GM19438 (cell line): Measurements from ENCODE around the gene LAG3.

Source experiments
- ATAC-seq: cut with Tn5 transposase; IDR thresholded peaks from one replicate; pipeline ENCODE4 v1.9.1; 2021; ENCODE audit warnings: low read depth; ENCODE audit not compliant: unreplicated experiment

LAG3 gene

DNA sequence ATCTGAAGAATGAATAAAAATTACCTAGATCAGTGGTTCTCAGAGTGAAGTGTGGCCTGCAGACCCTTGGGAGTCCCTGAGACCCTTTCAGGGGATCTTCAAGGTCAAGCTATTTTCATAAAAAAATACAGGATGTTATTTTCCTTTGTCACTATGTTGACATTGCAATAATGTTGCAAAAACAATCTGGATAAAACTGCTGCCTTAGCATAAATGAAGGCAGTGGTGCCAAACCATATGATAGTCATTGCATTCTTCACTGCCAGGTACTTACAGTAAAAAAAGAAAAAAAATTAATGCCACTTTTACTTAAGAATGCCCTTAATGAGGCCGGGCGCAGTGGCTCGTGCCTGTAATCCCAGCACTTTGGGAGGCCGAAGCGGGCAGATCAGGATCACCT lies 15.0 kb downstream of the LAG3 start:
- ATAC-seq = no peak

DNA sequence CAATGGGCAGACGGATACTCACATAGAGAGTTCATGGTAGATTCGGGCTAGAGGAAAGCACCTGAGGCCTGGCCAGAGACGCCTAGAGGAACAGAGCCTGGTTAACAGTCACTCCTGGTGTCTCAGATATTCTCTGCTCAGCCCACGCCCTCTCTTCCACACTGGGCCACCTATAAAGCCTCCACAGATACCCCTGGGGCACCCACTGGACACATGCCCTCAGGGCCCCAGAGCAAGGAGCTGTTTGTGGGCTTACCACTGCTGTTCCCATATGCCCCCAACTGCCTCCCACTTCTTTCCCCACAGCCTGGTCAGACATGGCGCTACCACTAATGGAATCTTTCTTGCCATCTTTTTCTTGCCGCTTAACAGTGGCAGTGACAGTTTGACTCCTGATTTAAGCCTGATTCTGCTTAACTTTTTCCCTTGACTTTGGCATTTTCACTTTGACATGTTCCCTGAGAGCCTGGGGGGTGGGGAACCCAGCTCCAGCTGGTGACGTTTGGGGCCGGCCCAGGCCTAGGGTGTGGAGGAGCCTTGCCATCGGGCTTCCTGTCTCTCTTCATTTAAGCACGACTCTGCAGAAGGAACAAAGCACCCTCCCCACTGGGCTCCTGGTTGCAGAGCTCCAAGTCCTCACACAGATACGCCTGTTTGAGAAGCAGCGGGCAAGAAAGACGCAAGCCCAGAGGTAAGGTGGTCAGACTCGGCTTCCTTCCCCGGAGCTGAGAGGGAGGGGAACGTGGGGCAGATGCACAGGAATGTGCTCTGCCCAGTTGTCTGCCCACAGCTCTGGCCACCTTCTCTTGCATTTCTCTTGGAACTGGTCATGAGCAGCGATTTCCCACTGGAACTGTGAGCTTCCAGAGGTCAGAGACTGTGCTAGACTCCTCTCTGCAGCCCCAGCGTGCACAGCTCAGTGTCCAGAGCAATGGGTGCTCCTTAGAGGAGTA lies 16.9 kb downstream of the LAG3 start, which contains the start of gene CD4:
CD4 (plus strand) TSS at position 557 of the 953 bp plus-strand sequence. CDS start 10,611 bp downstream, outside the sequence.
- ATAC-seq = no peak

DNA sequence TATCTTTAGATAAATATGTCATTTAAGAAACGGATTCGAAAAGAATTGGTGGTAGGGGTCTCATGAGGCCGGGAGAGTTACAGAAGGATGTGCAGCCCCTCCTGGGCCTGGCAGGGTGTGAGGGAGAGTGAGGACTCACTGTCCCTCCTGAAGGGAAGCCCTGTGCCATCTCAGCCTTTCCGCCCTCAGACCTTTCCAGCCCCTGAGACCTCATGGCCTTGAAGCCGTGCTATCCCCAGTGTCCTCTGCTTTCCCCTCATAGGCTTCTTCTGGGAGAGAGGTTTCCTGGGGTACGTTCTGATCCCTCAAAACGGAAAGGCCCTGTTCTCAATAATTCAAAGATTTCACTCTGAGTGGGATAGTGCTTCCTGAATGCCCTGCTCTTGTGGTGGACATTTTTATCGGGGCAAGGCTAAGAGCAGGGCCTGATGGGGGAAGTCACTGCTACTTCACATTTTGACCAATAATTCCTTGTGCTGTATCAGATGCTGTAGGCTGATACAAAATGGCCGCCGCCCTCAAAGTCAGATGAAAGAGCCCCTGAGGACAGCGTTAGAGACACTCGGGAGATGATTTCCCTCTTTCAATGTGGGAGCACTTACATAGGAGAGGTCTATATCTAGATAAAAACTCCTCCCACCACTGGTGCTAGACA lies 18.3 kb downstream of the LAG3 start:
- ATAC-seq = no peak

DNA sequence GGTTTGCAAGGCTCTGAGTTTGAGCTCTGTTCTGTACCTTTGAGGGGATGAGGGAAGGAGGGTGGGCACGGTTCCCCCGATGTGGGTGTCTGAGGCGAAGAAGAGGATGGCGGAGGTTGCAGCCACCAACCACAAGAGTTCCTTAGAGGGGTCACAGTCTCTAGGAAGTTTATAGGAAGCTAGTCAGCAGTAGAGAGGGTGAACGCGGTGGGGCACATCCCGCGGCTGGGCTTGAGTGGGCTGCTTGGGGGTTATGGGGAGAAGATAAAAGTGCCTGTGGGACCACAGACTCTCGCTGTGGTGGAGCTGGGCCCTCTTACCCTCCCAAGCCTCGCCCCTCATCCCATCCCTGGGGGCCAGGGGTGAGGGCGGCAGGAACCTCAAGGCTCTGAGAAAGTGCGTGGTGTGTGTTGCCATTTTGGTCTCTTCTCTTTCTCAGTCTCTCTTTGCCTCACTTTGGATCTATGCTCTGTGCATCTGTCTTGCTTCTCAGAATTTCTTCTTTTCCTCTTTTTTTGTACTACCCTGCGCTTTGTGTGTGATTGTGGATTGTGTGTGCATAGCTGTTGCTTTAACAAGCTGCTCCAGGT lies 19.7 kb downstream of the LAG3 start:
- no peak for ATAC-seq

DNA sequence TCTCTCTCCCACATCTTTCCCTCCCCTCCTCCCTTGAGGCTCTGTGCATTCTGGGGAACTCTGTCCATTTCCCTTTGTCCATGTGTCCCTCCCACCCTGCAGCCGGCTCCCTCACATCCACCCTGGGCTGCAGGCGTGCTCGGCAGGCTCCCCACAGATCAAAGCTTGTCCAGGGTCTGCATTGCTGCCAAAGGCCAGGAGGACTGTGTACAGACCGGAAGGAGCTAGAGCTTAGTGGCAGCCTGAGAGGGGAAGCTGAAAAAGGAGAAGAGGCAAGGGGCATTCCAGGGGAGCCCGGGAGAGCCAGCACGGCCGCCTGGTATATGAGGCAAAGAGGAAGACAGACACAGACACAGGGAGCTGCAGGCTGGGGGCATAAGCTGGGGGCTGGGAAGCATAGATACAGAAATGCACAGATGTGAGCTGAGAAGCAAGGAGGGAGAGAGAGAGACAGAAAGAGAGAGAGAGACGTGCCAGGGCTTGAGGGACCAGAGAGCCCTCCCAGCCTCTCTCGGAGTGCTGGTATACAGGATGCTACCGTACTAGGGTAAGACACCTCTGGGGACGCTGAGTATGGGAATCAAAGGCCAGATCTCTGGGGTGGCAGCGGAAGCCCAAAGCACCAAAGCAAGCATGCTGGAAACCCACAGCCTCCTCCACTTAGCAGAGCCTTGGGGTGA lies 20.3 kb downstream of the LAG3 start:
- ATAC-seq = no peak

DNA sequence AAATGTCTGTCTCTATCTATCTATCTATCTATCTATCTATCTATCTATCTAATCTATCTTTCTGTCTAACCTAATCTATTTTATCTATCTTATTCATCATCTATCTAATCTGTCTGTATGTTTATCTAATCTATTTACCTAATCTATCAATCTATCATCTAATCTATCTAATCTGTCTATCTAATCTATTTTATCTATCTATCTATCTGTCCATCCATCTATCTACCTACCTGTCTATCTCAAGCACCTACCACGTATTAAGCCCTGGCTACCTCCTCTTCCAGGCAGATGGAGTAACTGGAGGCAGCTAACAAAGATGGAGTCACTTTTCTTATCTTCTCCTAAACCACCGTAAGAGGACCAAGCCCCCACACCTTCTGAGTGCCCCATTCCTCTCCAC lies 22.8 kb downstream of the LAG3 start:
- ATAC-seq = no peak

DNA sequence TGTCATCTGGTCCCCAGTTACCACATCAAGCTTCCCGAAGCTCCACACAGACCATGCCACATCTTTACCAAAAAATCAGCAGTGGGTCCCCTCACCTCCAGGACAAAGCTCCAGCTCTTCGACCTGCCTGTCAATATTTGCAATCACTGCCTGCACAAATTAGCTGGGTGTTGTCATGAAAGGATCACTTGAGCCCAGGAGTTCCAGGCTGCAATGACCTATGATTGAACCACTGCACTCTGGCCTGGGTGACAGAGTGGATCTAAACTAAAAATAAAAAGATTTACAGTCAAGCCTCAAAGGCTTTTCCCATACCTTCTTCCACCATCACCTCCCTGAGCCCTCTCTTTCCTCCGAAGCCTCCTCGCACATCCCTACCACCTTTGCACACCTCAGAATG lies 24.3 kb downstream of the LAG3 start:
- no peak for ATAC-seq

DNA sequence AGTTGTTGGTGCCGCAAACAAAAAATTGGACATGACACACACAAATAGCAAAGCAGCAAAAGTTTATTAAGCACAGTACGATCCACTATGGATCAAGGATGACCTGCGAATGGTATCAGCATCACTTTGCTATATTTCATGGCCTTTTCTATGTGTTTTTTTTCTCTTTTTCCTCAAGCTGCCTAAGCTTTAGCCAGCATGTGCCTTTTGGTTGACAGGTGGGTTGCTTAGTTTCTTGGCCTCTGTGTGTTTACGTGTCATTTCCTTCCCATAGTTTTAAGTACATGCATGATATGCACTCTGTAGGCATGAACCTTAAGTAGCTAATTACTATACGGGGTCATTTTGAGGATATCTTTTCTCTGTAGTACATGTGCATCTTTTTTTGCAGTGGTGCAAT lies 26.8 kb downstream of the LAG3 start:
- no peak for ATAC-seq

DNA sequence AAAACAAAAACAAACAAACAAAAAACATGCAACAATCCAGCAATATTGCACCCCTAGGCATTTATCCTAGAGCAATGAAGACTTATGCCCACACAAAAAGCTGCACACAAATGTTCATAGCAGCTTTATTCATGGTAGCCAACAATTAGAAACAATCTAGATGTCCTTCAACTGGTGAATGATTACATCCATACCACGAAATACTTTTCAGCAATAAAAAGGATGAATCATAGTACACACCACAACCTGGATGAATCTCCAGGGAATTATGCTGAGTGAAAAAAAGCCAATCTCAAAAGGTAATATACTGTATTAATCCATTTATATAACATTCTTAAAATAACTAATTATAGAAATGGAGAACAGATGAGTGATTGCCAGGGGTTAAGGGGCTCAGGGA lies 34.9 kb downstream of the LAG3 start:
- no peak for ATAC-seq

DNA sequence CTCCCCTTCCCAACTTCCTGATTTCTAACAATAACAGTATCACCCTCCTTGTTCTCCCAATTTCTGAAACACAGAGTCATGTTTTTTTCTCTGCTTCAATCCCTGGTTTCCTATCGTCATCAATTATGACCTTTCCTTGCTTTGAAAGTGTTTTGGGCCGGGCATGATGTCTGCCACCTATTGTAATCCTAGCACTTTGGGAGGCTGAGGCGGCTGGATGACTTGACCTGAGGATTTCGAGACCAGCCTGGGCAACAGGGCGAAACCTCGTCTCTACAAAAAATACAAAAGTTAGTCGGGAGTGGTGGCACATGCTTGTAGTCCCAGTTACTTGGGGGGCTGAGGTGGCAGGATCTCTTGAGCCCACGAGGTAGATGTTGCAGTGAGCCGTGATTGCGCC lies 36.7 kb downstream of the LAG3 start:
- ATAC-seq = no peak

DNA sequence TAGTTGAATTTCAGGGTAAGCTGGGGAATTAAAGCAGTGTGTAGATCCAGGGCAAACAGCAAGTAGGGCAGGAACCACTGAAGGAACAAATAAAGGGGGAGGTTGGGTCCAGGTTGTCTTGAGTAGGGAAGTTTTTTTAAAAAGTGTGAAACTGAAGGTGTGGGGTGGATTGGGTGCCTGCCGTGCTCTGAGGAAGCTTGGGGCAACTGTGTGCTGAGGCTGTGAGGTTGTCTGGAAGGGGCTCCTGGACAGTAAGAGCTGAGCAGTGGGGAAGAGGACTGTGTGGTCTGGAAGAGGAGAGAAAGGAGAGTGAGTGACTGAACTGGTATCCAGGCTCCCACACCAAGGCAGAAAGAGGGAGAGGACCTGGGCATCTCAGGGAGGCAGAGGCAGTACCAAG lies 38.4 kb downstream of the LAG3 start:
- no peak for ATAC-seq

DNA sequence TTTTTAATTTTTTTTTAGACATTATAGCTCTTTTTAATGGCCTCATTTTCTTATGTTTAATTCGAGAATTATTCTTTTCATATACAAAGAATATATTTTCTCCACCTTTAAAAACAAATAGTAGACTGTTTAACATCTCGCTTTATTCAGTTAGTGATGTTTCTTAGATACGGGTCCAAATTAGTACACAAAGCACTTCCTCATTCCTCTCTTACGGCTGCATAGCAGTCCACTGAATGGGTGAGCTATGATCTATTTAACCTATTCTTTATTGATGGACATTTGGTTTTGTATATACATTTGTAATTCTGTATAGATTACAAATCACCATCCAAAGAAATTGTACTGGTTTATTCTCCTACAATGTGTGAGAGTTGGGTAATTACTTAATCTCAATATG lies 41.0 kb downstream of the LAG3 start:
- no peak for ATAC-seq

DNA sequence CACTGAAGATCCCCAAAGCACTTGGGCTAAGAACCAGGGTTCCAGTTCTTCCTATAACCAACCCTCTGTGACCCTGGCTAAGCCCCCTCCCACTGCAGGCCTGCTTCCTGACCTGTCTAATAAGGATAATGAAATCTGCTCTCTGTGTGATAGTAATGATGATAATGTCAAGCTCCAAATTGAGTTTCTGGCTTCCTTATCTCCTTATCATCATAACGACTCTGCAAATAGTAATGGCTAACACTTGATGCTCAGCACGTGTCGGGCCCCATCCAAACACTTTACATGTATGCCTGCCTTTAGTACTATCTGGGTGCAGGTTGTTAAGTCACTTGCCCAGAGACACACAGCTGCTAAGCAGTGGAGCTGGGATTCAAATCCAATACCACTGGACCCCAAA lies 44.3 kb downstream of the LAG3 start:
- no peak for ATAC-seq

DNA sequence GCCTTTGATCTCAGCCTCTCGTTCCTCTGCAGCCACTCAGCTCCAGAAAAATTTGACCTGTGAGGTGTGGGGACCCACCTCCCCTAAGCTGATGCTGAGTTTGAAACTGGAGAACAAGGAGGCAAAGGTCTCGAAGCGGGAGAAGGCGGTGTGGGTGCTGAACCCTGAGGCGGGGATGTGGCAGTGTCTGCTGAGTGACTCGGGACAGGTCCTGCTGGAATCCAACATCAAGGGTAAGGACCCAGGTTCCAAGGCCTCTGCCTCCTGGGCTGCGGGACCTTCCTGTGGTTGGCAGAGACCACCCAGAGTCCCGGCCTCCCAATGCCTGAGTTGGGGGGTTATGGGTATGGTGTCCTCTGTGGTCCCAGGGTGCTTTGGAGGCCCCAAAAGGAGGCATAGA lies 44.8 kb downstream of the LAG3 start:
- no peak for ATAC-seq

DNA sequence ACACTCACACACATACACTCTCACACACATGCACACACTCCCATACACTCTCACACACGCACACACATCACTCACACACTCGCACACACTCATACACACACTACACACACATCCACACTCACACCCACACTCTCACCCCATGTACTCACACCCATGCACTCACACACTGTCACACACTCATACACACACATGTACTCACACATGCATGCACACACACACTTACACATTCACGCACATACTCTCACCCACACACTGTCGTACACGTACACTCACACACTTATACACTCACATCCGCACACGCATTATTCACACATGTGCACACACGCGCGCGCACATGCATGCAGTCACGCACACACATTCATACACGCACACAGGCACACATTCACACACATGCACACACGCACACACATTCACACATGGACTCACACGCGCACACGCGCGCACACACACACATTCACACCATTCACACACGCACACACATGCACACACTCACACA lies 45.4 kb downstream of the LAG3 start:
- ATAC-seq = no peak

DNA sequence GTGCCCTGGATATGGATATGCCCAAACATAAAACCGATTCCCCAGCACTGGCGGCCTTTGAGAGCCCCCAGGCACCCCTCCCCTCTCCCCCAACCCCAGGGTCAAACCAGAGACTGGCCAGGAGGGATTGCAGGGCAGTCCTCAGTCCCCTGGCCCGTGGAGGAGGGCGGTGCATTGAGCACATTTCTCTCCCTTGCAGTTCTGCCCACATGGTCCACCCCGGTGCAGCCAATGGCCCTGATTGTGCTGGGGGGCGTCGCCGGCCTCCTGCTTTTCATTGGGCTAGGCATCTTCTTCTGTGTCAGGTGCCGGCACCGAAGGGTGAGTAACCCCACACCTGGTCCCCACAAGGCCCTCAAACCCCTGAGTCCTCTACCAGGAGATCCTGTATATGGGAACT lies 45.9 kb downstream of the LAG3 start:
- no peak for ATAC-seq

DNA sequence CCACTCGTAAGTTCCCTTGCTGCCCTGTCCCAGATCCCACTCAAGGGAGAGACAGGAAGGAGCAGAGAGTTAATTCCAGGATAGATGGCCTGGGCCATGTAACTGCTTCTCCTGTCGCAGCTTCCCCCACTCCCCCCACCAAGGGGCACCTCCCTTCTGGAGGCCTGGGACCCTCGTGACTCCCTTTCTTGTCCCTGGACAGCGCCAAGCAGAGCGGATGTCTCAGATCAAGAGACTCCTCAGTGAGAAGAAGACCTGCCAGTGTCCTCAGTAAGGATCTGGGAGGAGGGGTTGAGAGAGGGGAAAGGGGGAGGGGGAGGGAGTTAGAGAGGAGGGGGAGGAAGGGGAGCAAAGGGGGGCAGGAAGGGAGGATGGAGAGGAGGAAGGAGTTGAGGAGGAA lies 46.3 kb downstream of the LAG3 start:
- ATAC-seq = no peak

DNA sequence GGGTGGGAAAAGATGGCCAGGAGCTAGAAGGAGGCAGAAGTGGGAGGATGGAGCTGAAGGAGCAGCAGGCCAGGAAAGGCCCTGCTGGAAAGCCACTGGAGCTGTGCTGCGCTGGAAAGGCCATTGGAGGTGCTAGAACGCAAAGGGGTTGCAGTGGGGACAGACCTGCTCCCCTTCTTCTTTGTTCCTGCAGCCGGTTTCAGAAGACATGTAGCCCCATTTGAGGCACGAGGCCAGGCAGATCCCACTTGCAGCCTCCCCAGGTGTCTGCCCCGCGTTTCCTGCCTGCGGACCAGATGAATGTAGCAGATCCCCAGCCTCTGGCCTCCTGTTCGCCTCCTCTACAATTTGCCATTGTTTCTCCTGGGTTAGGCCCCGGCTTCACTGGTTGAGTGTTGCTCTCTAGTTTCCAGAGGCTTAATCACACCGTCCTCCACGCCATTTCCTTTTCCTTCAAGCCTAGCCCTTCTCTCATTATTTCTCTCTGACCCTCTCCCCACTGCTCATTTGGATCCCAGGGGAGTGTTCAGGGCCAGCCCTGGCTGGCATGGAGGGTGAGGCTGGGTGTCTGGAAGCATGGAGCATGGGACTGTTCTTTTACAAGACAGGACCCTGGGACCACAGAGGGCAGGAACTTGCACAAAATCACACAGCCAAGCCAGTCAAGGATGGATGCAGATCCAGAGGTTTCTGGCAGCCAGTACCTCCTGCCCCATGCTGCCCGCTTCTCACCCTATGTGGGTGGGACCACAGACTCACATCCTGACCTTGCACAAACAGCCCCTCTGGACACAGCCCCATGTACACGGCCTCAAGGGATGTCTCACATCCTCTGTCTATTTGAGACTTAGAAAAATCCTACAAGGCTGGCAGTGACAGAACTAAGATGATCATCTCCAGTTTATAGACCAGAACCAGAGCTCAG lies 47.0 kb downstream of the LAG3 start:
- ATAC-seq = no peak

DNA sequence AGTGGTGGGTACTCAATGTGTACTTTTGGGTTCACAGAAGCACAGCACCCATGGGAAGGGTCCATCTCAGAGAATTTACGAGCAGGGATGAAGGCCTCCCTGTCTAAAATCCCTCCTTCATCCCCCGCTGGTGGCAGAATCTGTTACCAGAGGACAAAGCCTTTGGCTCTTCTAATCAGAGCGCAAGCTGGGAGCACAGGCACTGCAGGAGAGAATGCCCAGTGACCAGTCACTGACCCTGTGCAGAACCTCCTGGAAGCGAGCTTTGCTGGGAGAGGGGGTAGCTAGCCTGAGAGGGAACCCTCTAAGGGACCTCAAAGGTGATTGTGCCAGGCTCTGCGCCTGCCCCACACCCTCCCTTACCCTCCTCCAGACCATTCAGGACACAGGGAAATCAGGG lies 47.8 kb downstream of the LAG3 start:
- ATAC-seq = no peak
